GM12878 (cell line): ENCODE data around the gene ERBB3. TPM values are rescaled to one million over a fixed set of nuclear protein-coding genes. Genes with fewer than 3 reads are reported as not detected.
A peak's percentile ranks its signal among the peaks of the same experiment; 100 is the strongest.

Experiments used
- ATAC-seq: fragments of 200-7000 bp; cut with Tn5 transposase; 3 replicates; pipeline ENCODE4 v1.9.1; 2020; ENCODE audit warnings: mild to moderate bottlenecking, moderate library complexity
- BruUV-seq: library from RNA; stranded (reverse); fragments of 400-500 nt; replicated peaks from 2 replicates; lab custom pipeline; 2021; lab: Mats Ljungman, UMichigan
- CTCF ChIA-PET: fragments of 300-600 bp; sonication (Branson Sonifier 250); formaldehyde crosslinking; extraction: SDS; loops from one replicate; lab custom pipeline; 2021; ENCODE audit warnings: inconsistent platforms; lab: Yijun Ruan, JAX
- POLR2A ChIA-PET: fragments of 350-600 bp; formaldehyde crosslinking; extraction: SDS; loops from one replicate; lab custom pipeline; 2021; ENCODE audit warnings: inconsistent platforms; lab: Charles Lee
- RAD21 ChIA-PET: fragments of 300-600 bp; sonication (Branson Sonifier 250); formaldehyde crosslinking; loops from one replicate; lab custom pipeline; 2023; ENCODE audit warnings: antibody characterized with exemption; ENCODE audit not compliant: unreplicated experiment; lab: Charles Lee
- SMC1A ChIA-PET: fragments of 300-600 bp; sonication (Branson Sonifier 250); formaldehyde crosslinking; loops from one replicate; lab custom pipeline; 2023; ENCODE audit not compliant: unreplicated experiment, uncharacterized antibody; lab: Charles Lee
- DNase-seq: peaks from one replicate; pipeline ENCODE4 v3.0.0-alpha.2; 2011; ENCODE audit warnings: low read depth, low spot score
- FAIRE-seq: peaks from 3 replicates; lab custom pipeline; 2011; peaks lifted over from hg19 to GRCh38; lab: Jason Lieb, UNC
- H2AFZ ChIP-seq: 2 replicates; pipeline ENCODE4 v1.6.0; 2011; ENCODE audit warnings: low read depth, low read length, control low read depth; ENCODE audit not compliant: control insufficient read depth
- H3K27ac ChIP-seq: 2 replicates; pipeline ENCODE4 v1.5.1; 2011; ENCODE audit warnings: control low read depth; ENCODE audit not compliant: control insufficient read depth, insufficient read depth
- H3K27me3 ChIP-seq, 2 experiments: replicated peaks in 1 of 2; 2 replicates each; pipeline versions ENCODE4 v1.6.0 to v1.6.1; 2011; ENCODE audit warnings: low read length in 1 of 2; ENCODE audit not compliant: control insufficient read depth in 2 of 2, insufficient read depth in 2 of 2
- H3K36me3 ChIP-seq, 2 experiments: 2 replicates each; pipeline ENCODE4 v1.5.1; 2011; ENCODE audit warnings: low read length in 1 of 2; ENCODE audit not compliant: control insufficient read depth in 2 of 2, insufficient read depth in 2 of 2
- H3K4me1 ChIP-seq: 2 replicates; pipeline ENCODE4 v1.6.1; 2011; ENCODE audit warnings: mild to moderate bottlenecking, low read length, moderate library complexity, mixed read lengths; ENCODE audit not compliant: control insufficient read depth, insufficient read depth
- H3K4me2 ChIP-seq: 2 replicates; pipeline ENCODE4 v1.6.0; 2011; ENCODE audit warnings: control low read depth; ENCODE audit not compliant: control insufficient read depth, insufficient read depth
- H3K4me3 ChIP-seq: fragments of 200-600 bp; sonication (generic); 2 replicates; pipeline ENCODE4 v1.5.1; 2016
- H3K79me2 ChIP-seq: 2 replicates; pipeline ENCODE4 v1.6.0; 2011; ENCODE audit warnings: low read length; ENCODE audit not compliant: control insufficient read depth, insufficient read depth
- H3K9ac ChIP-seq: 2 replicates; pipeline ENCODE4 v1.8.0; 2011; ENCODE audit warnings: low read length, control low read depth, mixed read lengths; ENCODE audit not compliant: control insufficient read depth, insufficient read depth
- H3K9me3 ChIP-seq: replicated peaks from 3 replicates; pipeline ENCODE4 v1.5.1; 2011; ENCODE audit warnings: mild to moderate bottlenecking, low read length; ENCODE audit not compliant: control insufficient read depth, insufficient read depth
- H4K20me1 ChIP-seq: 2 replicates; pipeline ENCODE4 v1.6.0; 2011; ENCODE audit not compliant: control insufficient read depth, insufficient read depth
- ASH2L ChIP-seq: fragments of 300-600, 200-600 bp; sonication (generic); IDR thresholded peaks from 2 replicates; pipeline ENCODE4 v1.6.1; 2017; ENCODE audit warnings: low read depth, mild to moderate bottlenecking, borderline replicate concordance
- CEBPB ChIP-seq, 2 experiments: fragments of 150-350 bp in 1 of 2; IDR thresholded peaks; 2 replicates each; pipeline ENCODE4 v1.6.1; 2012 to 2014; ENCODE audit warnings: low read depth in 2 of 2, low read length in 2 of 2, borderline replicate concordance in 1 of 2, inconsistent platforms in 1 of 2
- FOXK2 ChIP-seq: fragments of 450-650 bp; IDR thresholded peaks from 2 replicates; pipeline ENCODE4 v1.6.1; 2017; ENCODE audit warnings: mild to moderate bottlenecking, moderate library complexity
- GABPA ChIP-seq: IDR thresholded peaks from 2 replicates; pipeline ENCODE4 v1.6.1; 2014; ENCODE audit warnings: antibody characterized with exemption, low read depth, mild to moderate bottlenecking, inconsistent platforms
- JUND ChIP-seq: IDR thresholded peaks from 2 replicates; pipeline ENCODE4 v1.6.1; 2012; ENCODE audit warnings: low read depth, mild to moderate bottlenecking, low read length, improper control_type of control experiment, moderate library complexity
- MEF2A ChIP-seq: IDR thresholded peaks from 2 replicates; pipeline ENCODE4 v1.6.1; 2011; ENCODE audit warnings: low read depth, mild to moderate bottlenecking, low read length, moderate library complexity; ENCODE audit not compliant: insufficient read depth
- MXI1 ChIP-seq: fragments of 150-350 bp; IDR thresholded peaks from 2 replicates; pipeline ENCODE4 v1.6.1; 2011; ENCODE audit warnings: low read depth, mild to moderate bottlenecking, inconsistent platforms, low read length, improper control_type of control experiment
- NR2C2 ChIP-seq: IDR thresholded peaks from 2 replicates; pipeline ENCODE4 v1.6.1; 2011; ENCODE audit warnings: borderline replicate concordance, low read depth; ENCODE audit not compliant: control insufficient read depth, insufficient read length
- PAX8 ChIP-seq: fragments of 450-650 bp; IDR thresholded peaks from 2 replicates; pipeline ENCODE4 v1.6.1; 2017; ENCODE audit warnings: mild to moderate bottlenecking, moderate library complexity
- RAD51 ChIP-seq: fragments of 450-650 bp; IDR thresholded peaks from 2 replicates; pipeline ENCODE4 v1.6.1; 2016; ENCODE audit warnings: moderate library complexity, mild to moderate bottlenecking, inconsistent platforms
- SMAD1 ChIP-seq: fragments of 450-650 bp; IDR thresholded peaks from 2 replicates; pipeline ENCODE4 v1.6.1; 2018; ENCODE audit warnings: mild to moderate bottlenecking, low read depth; ENCODE audit not compliant: partially characterized antibody
- STAT3 ChIP-seq: IDR thresholded peaks from 2 replicates; pipeline ENCODE4 v1.6.1; 2011; ENCODE audit warnings: low read depth, low read length, improper control_type of control experiment
- SUZ12 ChIP-seq: fragments of 200-600 bp; sonication (generic); IDR thresholded peaks from one replicate; pipeline ENCODE4 v1.6.1; 2018; ENCODE audit warnings: antibody characterized with exemption, mild to moderate bottlenecking; ENCODE audit not compliant: unreplicated experiment
- ZNF24 ChIP-seq: fragments of 450-650 bp; IDR thresholded peaks from 2 replicates; pipeline ENCODE4 v1.6.1; 2017; ENCODE audit warnings: antibody characterized with exemption, mild to moderate bottlenecking
- WGBS: methylation state at CpG from one replicate; pipeline ENCODE4 v1.1.6; 2016; ENCODE audit warnings: low lambda C conversion rate; ENCODE audit not compliant: insufficient replicate concordance, insufficient coverage; ENCODE audit errors: missing lambda C conversion rate; 5-methylcytosine and 5-hydroxymethylcytosine counted together
- in situ Hi-C: fragments of 300-500 bp; cut with MboI; formaldehyde crosslinking; loops from 9 replicates; pipeline ENCODE4 v1.14.3; 2018; ENCODE audit warnings: mixed read lengths
- intact Hi-C: fragments of 100-400 bp; cut with micrococcal nuclease; formaldehyde crosslinking; loops from one replicate; pipeline ENCODE4 v1.14.2; 2022; ENCODE audit not compliant: unreplicated experiment
- polyA plus RNA-seq, 11 experiments: library from polyadenylated mRNA; depleted of rRNA in 4 of 11; unstranded in 6 of 11; stranded (reverse) in 5 of 11; fragments of >200 nt; fragmentation: Nextera tagmentation in 4 of 11; fragmentation: Illumina TruSeq in 1 of 11; extraction: Ambion mirVana in 4 of 11; extraction: Trizol in 1 of 11; gene quantifications; 1 replicate in 1 of 11; 2 replicates in 10 of 11; pipeline versions ENCODE4 v1.2.1 to v1.2.3, GENCODE V29; 2011 to 2016; ENCODE audit warnings: inconsistent platforms in 2 of 11, missing spikeins in 2 of 11, low read depth in 1 of 11
- total RNA-seq, 4 experiments: library from RNA; depleted of rRNA in 3 of 4; stranded (reverse); fragments of >200 nt in 3 of 4; fragmentation: Illumina TruSeq in 1 of 4; extraction: Trizol in 1 of 4; gene quantifications; 2 replicates each; pipeline versions ENCODE4 v1.2.1 to v1.2.3, GENCODE V29; 2013 to 2021
- TF ChIP-seq, protein P1 (sequence below): IDR thresholded peaks from 2 replicates; pipeline ENCODE4 v1.6.1; 2011; ENCODE audit warnings: borderline replicate concordance, low read depth, mild to moderate bottlenecking, moderate library complexity, mixed read lengths, low read length; ENCODE audit not compliant: insufficient read depth; ENCODE audit errors: extremely low read length
- TF ChIP-seq, protein P2 (sequence below): fragments of 450-650 bp; conservative IDR thresholded peaks from 2 replicates; pipeline ENCODE4 v1.6.1; 2017; ENCODE audit warnings: mild to moderate bottlenecking, moderate library complexity
- TF ChIP-seq, protein P3 (sequence below): IDR thresholded peaks from 2 replicates; pipeline ENCODE4 v1.6.1; 2011; ENCODE audit warnings: mild to moderate bottlenecking, low read depth, low read length, moderate library complexity; ENCODE audit not compliant: insufficient replicate concordance

The ERBB3 gene
- total and polyA plus RNA-seq, 10 of the 15 experiments (the other 5 are each of a cell fraction or from before 2014, with no cell fraction given): 0.03 to 0.72 (median 0.04) TPM; not detected in 5

DNA sequence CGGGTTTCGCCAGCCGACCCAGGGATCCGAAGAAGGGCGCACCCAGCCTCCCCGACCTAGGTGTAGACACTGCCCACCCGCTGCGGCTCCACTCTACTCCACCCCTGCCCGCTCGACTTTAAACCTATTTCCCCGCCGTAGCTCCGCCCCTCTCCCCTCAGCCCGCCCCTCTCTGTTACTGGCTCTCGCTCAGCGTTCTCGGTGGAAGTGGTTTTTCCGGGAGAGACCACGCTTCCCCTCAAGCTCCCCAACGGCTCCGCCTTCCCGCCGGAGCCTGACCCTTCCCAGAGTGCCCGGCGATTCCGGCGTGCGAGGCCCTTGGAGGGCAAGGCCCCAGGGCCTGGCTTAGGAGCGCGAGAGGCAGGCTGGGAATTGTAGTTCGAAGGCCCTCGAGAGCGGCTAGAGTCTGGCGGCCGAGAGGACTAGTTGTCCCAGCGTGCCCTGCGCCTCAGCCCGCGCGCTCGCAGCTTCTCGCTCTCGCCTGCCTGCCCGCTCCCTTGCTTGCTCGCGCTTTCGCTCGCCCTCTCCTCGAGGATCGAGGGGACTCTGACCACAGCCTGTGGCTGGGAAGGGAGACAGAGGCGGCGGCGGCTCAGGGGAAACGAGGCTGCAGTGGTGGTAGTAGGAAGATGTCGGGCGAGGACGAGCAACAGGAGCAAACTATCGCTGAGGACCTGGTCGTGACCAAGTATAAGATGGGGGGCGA is 24.3 kb downstream of the ERBB3 start, which contains the start of gene PA2G4:
Gene PA2G4, plus strand, starts transcription at position 451 of the 706 bp plus-strand sequence. Its CDS starts 179 bp downstream, at position 630.
- H3K4me3 ChIP-seq: peak within 1 kb of the TSS; percentile 97
- intact Hi-C loops (loop anchor here (1.0 to 5.0 kb wide), 4 partner anchors 12 to 365 kb away; partner anchors contain the start of genes DNAJC14 and RPL41), in situ Hi-C loops (loop anchor here (5.0 kb wide), 1 partner anchor 57 kb away; no protein-coding TSS in a partner anchor)
- H2AFZ ChIP-seq: peak within 1 kb of the TSS; percentile 95
- no peaks in the 10 kb centered on the region; a peak in 1 of 4 replicates for H3K27me3 ChIP-seq
- H3K4me1 ChIP-seq: peaks cover 3% of the 10 kb centered on the region; the same call in 1 of the 2 replicates
- H3K79me2 ChIP-seq: peaks cover 36% of the 10 kb centered on the region
- H3K4me2 ChIP-seq: peak within 1 kb of the TSS; percentile 91
- DNase-seq: peak; percentile 97
- no peaks in the 10 kb centered on the region for H4K20me1 ChIP-seq
- WGBS: under 1% methylated on average over 52 of the region's 60 CpGs
- ChIA-PET POLR2A (interaction anchor here (0.6 to 6.3 kb wide), 22 partner anchors 13 to 377 kb away, joined by 3 to 95 read pairs (median 4); partner anchors contain the start of genes CD63, MYL6, MYL6B and ORMDL2), CTCF (interaction anchor here (0.5 to 4.0 kb wide), 22 partner anchors 9 to 1016 kb away, joined by 3 to 25 read pairs (median 6); partner anchors contain the start of genes BLOC1S1, ESYT1, ORMDL2 and PYM1), SMC1A (interaction anchor here (0.9 to 2.8 kb wide), 10 partner anchors 11 to 366 kb away, joined by 3 to 26 read pairs (median 4); partner anchors contain the start of genes ESYT1, RPL41, SMARCC2 and ZC3H10), RAD21 (interaction anchor here (0.8 to 3.5 kb wide), 14 partner anchors 14 to 366 kb away, joined by 3 to 30 read pairs (median 4); partner anchors contain the start of genes CNPY2, RAB5B, RNF41 and RPL41)
- H3K27ac ChIP-seq: peak within 1 kb of the TSS; percentile 86
- no peaks in the 10 kb centered on the region for H3K9me3 ChIP-seq
- peak within 1 kb of the TSS; percentile 95 for H3K9ac ChIP-seq
- FAIRE-seq: peak; percentile 89
- BruUV-seq: no TSS peak
- H3K36me3 ChIP-seq: peaks cover 3 to 21% of the 10 kb centered on the region in 2 experiments
- ATAC-seq: peak; percentile 97
- TF ChIP-seq, protein P1, sequence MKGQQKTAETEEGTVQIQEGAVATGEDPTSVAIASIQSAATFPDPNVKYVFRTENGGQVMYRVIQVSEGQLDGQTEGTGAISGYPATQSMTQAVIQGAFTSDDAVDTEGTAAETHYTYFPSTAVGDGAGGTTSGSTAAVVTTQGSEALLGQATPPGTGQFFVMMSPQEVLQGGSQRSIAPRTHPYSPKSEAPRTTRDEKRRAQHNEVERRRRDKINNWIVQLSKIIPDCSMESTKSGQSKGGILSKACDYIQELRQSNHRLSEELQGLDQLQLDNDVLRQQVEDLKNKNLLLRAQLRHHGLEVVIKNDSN: no peak
- TF ChIP-seq MXI1: peak; percentile 94
- no peak; the same call in 1 of the 2 replicates for TF ChIP-seq FOXK2
- TF ChIP-seq NR2C2: no peak
- no peak for TF ChIP-seq CEBPB (IDR thresholded peaks at IDR 0.05; ENCODE audit: borderline replicate concordance in 1 of 2, low read depth in 2 of 2, low read length in 2 of 2)
- TF ChIP-seq, protein P2, sequence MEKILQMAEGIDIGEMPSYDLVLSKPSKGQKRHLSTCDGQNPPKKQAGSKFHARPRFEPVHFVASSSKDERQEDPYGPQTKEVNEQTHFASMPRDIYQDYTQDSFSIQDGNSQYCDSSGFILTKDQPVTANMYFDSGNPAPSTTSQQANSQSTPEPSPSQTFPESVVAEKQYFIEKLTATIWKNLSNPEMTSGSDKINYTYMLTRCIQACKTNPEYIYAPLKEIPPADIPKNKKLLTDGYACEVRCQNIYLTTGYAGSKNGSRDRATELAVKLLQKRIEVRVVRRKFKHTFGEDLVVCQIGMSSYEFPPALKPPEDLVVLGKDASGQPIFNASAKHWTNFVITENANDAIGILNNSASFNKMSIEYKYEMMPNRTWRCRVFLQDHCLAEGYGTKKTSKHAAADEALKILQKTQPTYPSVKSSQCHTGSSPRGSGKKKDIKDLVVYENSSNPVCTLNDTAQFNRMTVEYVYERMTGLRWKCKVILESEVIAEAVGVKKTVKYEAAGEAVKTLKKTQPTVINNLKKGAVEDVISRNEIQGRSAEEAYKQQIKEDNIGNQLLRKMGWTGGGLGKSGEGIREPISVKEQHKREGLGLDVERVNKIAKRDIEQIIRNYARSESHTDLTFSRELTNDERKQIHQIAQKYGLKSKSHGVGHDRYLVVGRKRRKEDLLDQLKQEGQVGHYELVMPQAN: peak; percentile 80; the same call in 1 of the 2 replicates
- TF ChIP-seq RAD51: no peak
- 0 out of 2 replicates have a peak, but pooled peaks have one; percentile 25 for TF ChIP-seq ASH2L
- peak; percentile 71 for TF ChIP-seq GABPA
- TF ChIP-seq MEF2A: no peak
- TF ChIP-seq PAX8: no peak
- no peak for TF ChIP-seq SUZ12
- no peak for TF ChIP-seq STAT3
- TF ChIP-seq JUND: peak; percentile 31; the same call in 1 of the 2 replicates
- no peak for TF ChIP-seq ZNF24
- TF ChIP-seq, protein P3, sequence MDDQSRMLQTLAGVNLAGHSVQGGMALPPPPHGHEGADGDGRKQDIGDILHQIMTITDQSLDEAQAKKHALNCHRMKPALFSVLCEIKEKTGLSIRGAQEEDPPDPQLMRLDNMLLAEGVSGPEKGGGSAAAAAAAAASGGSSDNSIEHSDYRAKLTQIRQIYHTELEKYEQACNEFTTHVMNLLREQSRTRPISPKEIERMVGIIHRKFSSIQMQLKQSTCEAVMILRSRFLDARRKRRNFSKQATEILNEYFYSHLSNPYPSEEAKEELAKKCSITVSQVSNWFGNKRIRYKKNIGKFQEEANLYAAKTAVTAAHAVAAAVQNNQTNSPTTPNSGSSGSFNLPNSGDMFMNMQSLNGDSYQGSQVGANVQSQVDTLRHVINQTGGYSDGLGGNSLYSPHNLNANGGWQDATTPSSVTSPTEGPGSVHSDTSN: no peak
- no peak for TF ChIP-seq SMAD1
